Testis (tissue), 3 donors: ENCODE data around the gene RNF38. TPM values are rescaled to one million over a fixed set of nuclear protein-coding genes. Genes with fewer than 3 reads are reported as not detected.

ENCODE experiments used
- DNase-seq: peaks from one replicate; pipeline ENCODE4 v3.0.0-alpha.2; 2019
- H3K27ac ChIP-seq, 2 donors: fragments of 200-600 bp; sonication (generic); one replicate each; pipeline ENCODE4 v1.5.1; 2019
- H3K27me3 ChIP-seq: fragments of 200-600 bp; sonication (generic); one replicate; pipeline ENCODE4 v1.5.1; 2019
- H3K36me3 ChIP-seq: fragments of 200-600 bp; sonication (generic); one replicate; pipeline ENCODE4 v1.5.1; 2017; ENCODE audit warnings: low read depth; ENCODE audit errors: missing control alignments
- H3K4me1 ChIP-seq: fragments of 200-600 bp; sonication (generic); one replicate; pipeline ENCODE4 v1.5.1; 2019
- H3K4me3 ChIP-seq, 2 donors: fragments of 200-600 bp; sonication (generic); one replicate each; pipeline ENCODE4 v1.5.1; 2017 to 2019
- H3K9me3 ChIP-seq: fragments of 200-600 bp; sonication (generic); one replicate; pipeline ENCODE4 v1.5.1; 2017
- POLR2A ChIP-seq: fragments of 450-650 bp; IDR thresholded peaks from one replicate; pipeline ENCODE4 v1.6.1; 2017; ENCODE audit warnings: antibody characterized with exemption, mild to moderate bottlenecking, moderate library complexity
- WGBS, 2 donors: methylation state at CpG; one replicate each; pipeline ENCODE4 v1.1.5; 2018; 5-methylcytosine and 5-hydroxymethylcytosine counted together
- intact Hi-C: fragments of 100-400 bp; cut with DNase I; formaldehyde crosslinking; loops from one replicate; pipeline ENCODE4 v1.15.1; 2023; ENCODE audit warnings: low total_unique reads
- polyA plus RNA-seq: library from polyadenylated mRNA; stranded (reverse); fragments of 350-450 nt; fragmentation: Illumina TruSeq; extraction: RNeasy Lipid Tissue Mini Kit (QIAGEN cat#74804); gene quantifications from one replicate; pipeline ENCODE4 v1.2.3, GENCODE V29; 2014; ENCODE audit warnings: low read depth, low replicate concordance; ENCODE audit not compliant: insufficient read depth
- total RNA-seq, 2 donors: library from RNA; depleted of rRNA; stranded (reverse); fragments of >200 nt; gene quantifications; one replicate each; pipeline ENCODE4 v1.2.3, GENCODE V29; 2016
- TF ChIP-seq, protein P1 (sequence below), 3 experiments: fragments of 450-650 bp in 2 of 3; fragments of 200-600 bp in 1 of 3; sonication (generic) in 1 of 3; IDR thresholded peaks; one replicate each; pipeline ENCODE4 v1.5.1; 2016 to 2019; ENCODE audit warnings: antibody characterized with exemption in 3 of 3, mild to moderate bottlenecking in 2 of 3, moderate library complexity in 1 of 3

RNF38 gene
- total and polyA plus RNA-seq, 3 donors from 2014 or later, result 116 to 197 (median 117) TPM

DNA sequence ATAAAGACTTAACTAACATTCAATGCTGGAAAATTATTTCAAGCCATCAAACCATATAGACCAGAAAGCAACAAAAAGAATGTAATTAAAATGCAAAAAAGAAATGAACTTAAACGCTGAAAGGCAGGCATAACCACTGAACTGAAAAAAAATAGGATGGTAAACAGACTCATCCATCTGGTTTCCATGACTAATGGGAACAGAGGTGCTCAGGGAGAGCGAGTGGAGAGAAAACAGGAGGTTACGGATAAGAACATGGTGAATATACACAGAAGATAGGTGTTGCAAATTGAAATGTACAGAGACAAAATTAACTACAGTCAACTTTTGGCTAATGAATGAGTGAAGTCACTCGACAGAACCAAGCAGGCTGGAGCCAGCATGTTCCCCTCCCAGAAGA lies 43.5 kb upstream of the RNF38 start:
- TF ChIP-seq, protein P1, sequence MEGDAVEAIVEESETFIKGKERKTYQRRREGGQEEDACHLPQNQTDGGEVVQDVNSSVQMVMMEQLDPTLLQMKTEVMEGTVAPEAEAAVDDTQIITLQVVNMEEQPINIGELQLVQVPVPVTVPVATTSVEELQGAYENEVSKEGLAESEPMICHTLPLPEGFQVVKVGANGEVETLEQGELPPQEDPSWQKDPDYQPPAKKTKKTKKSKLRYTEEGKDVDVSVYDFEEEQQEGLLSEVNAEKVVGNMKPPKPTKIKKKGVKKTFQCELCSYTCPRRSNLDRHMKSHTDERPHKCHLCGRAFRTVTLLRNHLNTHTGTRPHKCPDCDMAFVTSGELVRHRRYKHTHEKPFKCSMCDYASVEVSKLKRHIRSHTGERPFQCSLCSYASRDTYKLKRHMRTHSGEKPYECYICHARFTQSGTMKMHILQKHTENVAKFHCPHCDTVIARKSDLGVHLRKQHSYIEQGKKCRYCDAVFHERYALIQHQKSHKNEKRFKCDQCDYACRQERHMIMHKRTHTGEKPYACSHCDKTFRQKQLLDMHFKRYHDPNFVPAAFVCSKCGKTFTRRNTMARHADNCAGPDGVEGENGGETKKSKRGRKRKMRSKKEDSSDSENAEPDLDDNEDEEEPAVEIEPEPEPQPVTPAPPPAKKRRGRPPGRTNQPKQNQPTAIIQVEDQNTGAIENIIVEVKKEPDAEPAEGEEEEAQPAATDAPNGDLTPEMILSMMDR (IDR thresholded peaks at IDR 0.05), result no peak
- no peak for TF ChIP-seq POLR2A
- DNase-seq, result no peak
- Histone ChIP-seq H3K4me1 (peaks cover 12% of the 10 kb centered on the region), H3K36me3 (no peaks in the 10 kb centered on the region), H3K27me3 (no peaks in the 10 kb centered on the region), H3K4me3 (no peak overlapping the region), H3K9me3 (no peaks in the 10 kb centered on the region), H3K27ac (no peak overlapping the region)
- intact Hi-C loops, result no loop called here
- WGBS, 2 donors, result 64 to 65% methylated on average over 4 of the region's 4 CpGs

DNA sequence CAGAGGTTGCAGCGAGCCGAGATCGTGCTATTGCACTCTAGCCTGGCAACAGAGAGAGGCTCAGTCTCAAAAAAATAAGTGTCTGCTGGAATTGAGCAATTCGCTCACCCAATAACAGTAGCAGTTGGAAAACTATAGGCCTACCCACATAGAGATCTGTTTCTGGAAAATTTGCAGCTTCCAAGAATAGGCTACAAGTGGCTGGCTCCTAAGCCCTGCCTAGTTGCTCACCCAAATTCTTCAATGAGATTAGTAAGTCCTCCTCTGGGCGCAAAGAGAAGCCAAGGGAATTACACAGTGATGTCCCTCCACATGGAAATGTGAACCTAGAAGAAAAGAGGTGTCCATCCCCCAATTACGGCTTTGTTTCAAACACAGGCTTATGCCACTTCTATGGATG lies 42.6 kb upstream of the RNF38 start:
- 94 to 95% methylated on average over 6 of the region's 6 CpGs for whole genome bisulfite sequencing, 2 donors
- no peaks in the 10 kb centered on the region for H3K36me3 ChIP-seq
- no peaks in the 10 kb centered on the region for H3K9me3 ChIP-seq
- DNase-seq, result no peak
- intact Hi-C loops, result no loop called here
- TF ChIP-seq, protein P1 (IDR thresholded peaks at IDR 0.05), result no peak
- no peak for TF ChIP-seq POLR2A
- H3K4me3 ChIP-seq, result no peak overlapping the region
- H3K27me3 ChIP-seq, result no peaks in the 10 kb centered on the region
- no peak overlapping the region for H3K27ac ChIP-seq
- peaks cover 7% of the 10 kb centered on the region for H3K4me1 ChIP-seq

DNA sequence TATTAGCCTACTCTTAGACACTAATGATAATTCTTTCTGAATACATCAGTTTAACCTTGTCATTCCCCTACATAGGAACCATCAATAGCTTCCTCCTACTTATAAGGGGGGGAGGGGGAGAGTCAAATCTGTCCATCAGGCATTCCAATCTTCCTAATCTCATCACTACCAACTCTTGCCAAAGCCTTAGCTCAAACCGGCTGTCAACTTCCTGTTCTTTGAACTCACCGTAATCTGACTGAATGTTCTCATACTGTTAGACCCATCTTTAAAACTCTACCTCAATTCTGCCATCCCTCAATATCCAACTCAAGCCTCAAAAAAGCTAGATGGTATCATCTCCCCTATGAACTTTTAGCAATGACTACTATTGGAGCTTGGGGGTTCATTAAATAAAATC lies 41.9 kb upstream of the RNF38 start:
- Histone ChIP-seq H3K9me3 (no peaks in the 10 kb centered on the region), H3K27me3 (no peaks in the 10 kb centered on the region), H3K4me3 (no peak overlapping the region), H3K4me1 (peaks cover 7% of the 10 kb centered on the region), H3K27ac (no peak overlapping the region), H3K36me3 (no peaks in the 10 kb centered on the region)
- intact Hi-C loops, result no loop called here
- no peak for DNase-seq
- 56 to 63% methylated on average over 2 of the region's 2 CpGs for WGBS, 2 donors
- TF ChIP-seq, protein P1 (IDR thresholded peaks at IDR 0.05), result no peak
- TF ChIP-seq POLR2A, result no peak

DNA sequence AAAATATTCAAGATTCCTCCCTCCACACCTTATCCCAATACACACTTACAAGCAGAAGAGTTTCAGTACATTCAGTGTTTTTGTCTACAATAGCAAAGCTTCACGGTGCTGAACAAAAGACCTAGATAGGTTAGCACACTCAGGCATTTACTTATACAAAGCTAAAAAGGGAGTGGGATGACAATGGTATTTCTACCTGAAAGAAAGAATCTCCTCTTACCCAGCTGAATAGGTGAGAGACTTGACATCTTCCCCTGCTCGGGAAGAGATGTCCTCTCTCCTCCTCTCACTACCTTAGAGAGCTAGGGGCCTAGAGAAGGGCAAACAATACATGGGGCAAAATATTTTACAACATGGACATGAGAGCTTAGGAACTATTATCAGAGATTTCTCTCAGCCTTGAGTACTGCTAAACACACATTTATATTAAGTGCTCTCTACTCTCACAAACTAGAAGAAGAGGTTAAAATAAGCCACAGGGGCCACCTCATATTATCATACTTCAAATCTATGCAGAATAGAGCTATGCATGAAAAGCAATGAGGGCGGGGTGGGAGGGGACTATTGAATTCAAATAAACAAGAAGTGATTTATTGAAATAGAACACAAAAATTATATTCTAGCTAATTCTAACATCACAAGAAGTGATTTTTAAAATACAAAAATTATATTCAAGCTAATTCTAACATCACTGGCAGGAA lies 38.6 kb upstream of the RNF38 start:
- Histone ChIP-seq H3K36me3 (no peaks in the 10 kb centered on the region), H3K4me1 (no peaks in the 10 kb centered on the region), H3K9me3 (no peaks in the 10 kb centered on the region), H3K27ac (no peak overlapping the region), H3K27me3 (no peaks in the 10 kb centered on the region), H3K4me3 (no peak overlapping the region)
- intact Hi-C loops, result no loop called here
- DNase-seq, result no peak
- TF ChIP-seq, protein P1 (IDR thresholded peaks at IDR 0.05), result no peak
- no peak for TF ChIP-seq POLR2A
- 68 to 82% methylated on average over 3 of the region's 3 CpGs for WGBS, 2 donors

DNA sequence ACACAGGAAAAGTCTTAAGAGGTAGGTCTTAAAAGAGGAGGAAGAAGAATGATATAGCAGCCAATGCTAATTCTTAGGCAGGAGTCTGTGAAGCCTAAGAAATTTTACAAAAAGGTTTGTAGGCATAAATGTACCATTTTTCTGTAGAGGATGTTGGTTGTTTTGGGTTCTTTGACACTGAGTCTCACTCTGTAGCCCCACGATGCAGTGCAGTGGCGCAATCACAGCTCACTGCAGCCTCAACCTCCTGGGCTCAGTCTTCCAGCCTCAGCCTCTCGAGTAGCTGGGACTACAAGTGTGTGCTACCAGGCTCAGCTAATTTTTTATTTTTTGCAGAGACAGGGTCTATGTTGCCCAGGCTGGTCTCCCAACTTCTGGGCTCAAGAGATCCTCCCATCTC lies 37.7 kb upstream of the RNF38 start:
- Histone ChIP-seq H3K9me3 (no peaks in the 10 kb centered on the region), H3K27me3 (no peaks in the 10 kb centered on the region), H3K27ac (no peak overlapping the region), H3K4me3 (no peak overlapping the region), H3K4me1 (no peaks in the 10 kb centered on the region), H3K36me3 (no peaks in the 10 kb centered on the region)
- DNase-seq, result no peak
- TF ChIP-seq, protein P1 (IDR thresholded peaks at IDR 0.05), result no peak
- no peak for TF ChIP-seq POLR2A
- intact Hi-C loops, result no loop called here
- 84 to 93% methylated on average over 3 of the region's 3 CpGs for WGBS, 2 donors
